Measurements from ENCODE around the gene GATB.

GATB gene

GRCh38 chr4:151719956-151720334 lies 40.9 kb downstream of the GATB start:
- Histone ChIP-seq H3K4me3 (replicated peaks; ENCODE audit: insufficient read depth, low read length) (no peak overlapping the region), H3K27me3 (ENCODE audit: insufficient read depth, poor library complexity, severe bottlenecking) (no peaks in the 10 kb centered on the region), H3K27ac (replicated peaks) (no peak overlapping the region)
- TF ChIP-seq GABPA (IDR thresholded peaks at IDR 0.05; ENCODE audit: low read depth) (no peak), REST (IDR thresholded peaks at IDR 0.05; ENCODE audit: insufficient replicate concordance, low read depth) (no peak), POLR2AphosphoS5 (IDR thresholded peaks at IDR 0.05; ENCODE audit: low read depth) (no peak), SPI1 (IDR thresholded peaks at IDR 0.05; ENCODE audit: borderline replicate concordance, low read depth) (no peak), CTCF (IDR thresholded peaks at IDR 0.05; ENCODE audit: insufficient read depth, low read length) (no peak)
- DNase-seq (ENCODE audit: low read depth in 1 of 2, low spot score in 1 of 2): no peak

- H3K27me3 ChIP-seq (ENCODE audit: insufficient read depth, poor library complexity, severe bottlenecking): no peaks in the 10 kb centered on the region
- TF ChIP-seq SPI1 (IDR thresholded peaks at IDR 0.05; ENCODE audit: borderline replicate concordance, low read depth) (no peak), POLR2AphosphoS5 (IDR thresholded peaks at IDR 0.05; ENCODE audit: low read depth) (no peak), REST (IDR thresholded peaks at IDR 0.05; ENCODE audit: insufficient replicate concordance, low read depth) (no peak), GABPA (IDR thresholded peaks at IDR 0.05; ENCODE audit: low read depth) (no peak), CTCF (IDR thresholded peaks at IDR 0.05; ENCODE audit: insufficient read depth, low read length) (no peak)
- no peak for DNase-seq (ENCODE audit: low read depth in 1 of 2, low spot score in 1 of 2)
- no peak overlapping the region for H3K4me3 ChIP-seq (replicated peaks; ENCODE audit: insufficient read depth, low read length)
- H3K27ac ChIP-seq (replicated peaks): no peak overlapping the region
Observed at GRCh38 chr4:151718984-151719955, 41.5 kb downstream of the GATB start.

- no peak overlapping the region for H3K27ac ChIP-seq (replicated peaks)
- no peak for TF ChIP-seq SPI1 (IDR thresholded peaks at IDR 0.05; ENCODE audit: borderline replicate concordance, low read depth)
- no peak for TF ChIP-seq CTCF (IDR thresholded peaks at IDR 0.05; ENCODE audit: insufficient read depth, low read length)
- TF ChIP-seq POLR2AphosphoS5 (IDR thresholded peaks at IDR 0.05; ENCODE audit: low read depth): no peak
- TF ChIP-seq REST (IDR thresholded peaks at IDR 0.05; ENCODE audit: insufficient replicate concordance, low read depth): no peak
- no peak for TF ChIP-seq GABPA (IDR thresholded peaks at IDR 0.05; ENCODE audit: low read depth)
- H3K27me3 ChIP-seq (ENCODE audit: insufficient read depth, poor library complexity, severe bottlenecking): no peaks in the 10 kb centered on the region
- no peak for DNase-seq (ENCODE audit: low read depth in 1 of 2, low spot score in 1 of 2)
- no peak overlapping the region for H3K4me3 ChIP-seq (replicated peaks; ENCODE audit: insufficient read depth, low read length)
Observed at GRCh38 chr4:151717909-151718628, 42.7 kb downstream of the GATB start.

Data from HL-60 (cell line).